Large intestine (tissue), 3 donors: ENCODE data around the gene RASGRF2. TPM values are rescaled to one million over a fixed set of nuclear protein-coding genes. Genes with fewer than 3 reads are reported as not detected.
"Not testable (repeated sequence)": the region's sequence is repeated elsewhere in the genome, so short reads cannot be mapped to it uniquely, and the experiment has no call there.

Experiments used
- DNase-seq, 2 donors: peaks; one replicate each; pipeline versions ENCODE4 v3.0.0 to v3.0.0-alpha.2; 2013
- H3K27ac ChIP-seq: one replicate; pipeline ENCODE4 v1.5.1; 2013; ENCODE audit warnings: low read length
- H3K27me3 ChIP-seq: 2 replicates; pipeline ENCODE4 v1.6.1; 2013; ENCODE audit warnings: low read length; ENCODE audit not compliant: control insufficient read depth, insufficient read depth
- H3K36me3 ChIP-seq: 2 replicates; pipeline ENCODE4 v1.6.1; 2013; ENCODE audit warnings: low read length; ENCODE audit not compliant: control insufficient read depth, insufficient read depth
- H3K4me1 ChIP-seq: one replicate; pipeline ENCODE4 v1.6.1; 2013; ENCODE audit warnings: low read length; ENCODE audit not compliant: control insufficient read depth, insufficient read depth
- H3K4me3 ChIP-seq: one replicate; pipeline ENCODE4 v1.5.1; 2013; ENCODE audit warnings: low read length
- H3K9me3 ChIP-seq: one replicate; pipeline ENCODE4 v1.6.1; 2013; ENCODE audit warnings: mild to moderate bottlenecking, low read depth, low read length, moderate library complexity; ENCODE audit not compliant: control insufficient read depth
- WGBS: methylation state at CpG from one replicate; pipeline ENCODE4 v1.1.5; 2013; ENCODE audit warnings: low lambda C conversion rate; ENCODE audit not compliant: insufficient coverage; 5-methylcytosine and 5-hydroxymethylcytosine counted together
- polyA plus RNA-seq: library from polyadenylated mRNA; unstranded; fragments of 120-200 nt; gene quantifications from one replicate; pipeline ENCODE4 v1.2.1, GENCODE V29; 2013

Gene RASGRF2
- polyA plus RNA-seq, 1 donor: 3.1 TPM

- not testable (repeated sequence) for H3K27ac ChIP-seq, H3K36me3 ChIP-seq, DNase-seq, H3K4me1 ChIP-seq, H3K4me3 ChIP-seq, H3K9me3 ChIP-seq, H3K27me3 ChIP-seq
- no CpG with 5 or more reads among the region's 1 CpG for WGBS
Measured at GRCh38 chr5:81262796-81263195, 302.6 kb downstream of the RASGRF2 start.

GRCh38 chr5:81265101-81265500 lies 304.9 kb downstream of the RASGRF2 start:
- Histone ChIP-seq H3K4me3 (no peak overlapping the region), H3K9me3 (no peaks in the 10 kb centered on the region), H3K27me3 (no peaks in the 10 kb centered on the region), H3K4me1 (no peaks in the 10 kb centered on the region), H3K27ac (no peak overlapping the region), H3K36me3 (no peaks in the 10 kb centered on the region)
- DNase-seq: no peak

GRCh38 chr5:81268521-81269196 lies 308.5 kb downstream of the RASGRF2 start:
- no CpG with 5 or more reads among the region's 3 CpGs for WGBS

GRCh38 chr5:81269751-81270393 lies 309.7 kb downstream of the RASGRF2 start:
- Histone ChIP-seq H3K4me1 (no peaks in the 10 kb centered on the region), H3K27me3 (no peaks in the 10 kb centered on the region), H3K9me3 (peaks cover 15% of the 10 kb centered on the region), H3K36me3 (no peaks in the 10 kb centered on the region), H3K27ac (no peak overlapping the region), H3K4me3 (no peak overlapping the region)
- no CpG with 5 or more reads among the region's 8 CpGs for WGBS
- DNase-seq: no peak

More at GRCh38 chr5:81268521-81269196, 308.5 kb downstream of the RASGRF2 start:
- no peaks in the 10 kb centered on the region for H3K4me1 ChIP-seq
- H3K9me3 ChIP-seq: peaks cover 9% of the 10 kb centered on the region
- no peak overlapping the region for H3K4me3 ChIP-seq
- H3K36me3 ChIP-seq: no peaks in the 10 kb centered on the region
- H3K27ac ChIP-seq: no peak overlapping the region
- H3K27me3 ChIP-seq: no peaks in the 10 kb centered on the region
- DNase-seq: peak in 1 of 2 donors; percentile 20

GRCh38 chr5:81270394-81271027 lies 310.3 kb downstream of the RASGRF2 start:
- not testable (repeated sequence) for H3K27ac ChIP-seq, H3K27me3 ChIP-seq, DNase-seq, H3K4me3 ChIP-seq, H3K36me3 ChIP-seq, H3K4me1 ChIP-seq
- H3K9me3 ChIP-seq: peaks cover 15% of the 10 kb centered on the region
- no CpG with 5 or more reads among the region's 2 CpGs for WGBS
